Measurements from ENCODE around the gene OST4. TPM values are rescaled to one million over a fixed set of nuclear protein-coding genes. Genes with fewer than 3 reads are reported as not detected.

Gene OST4
- total and polyA plus RNA-seq, 10 of the 15 experiments (the other 5 are each of a cell fraction or from before 2014, with no cell fraction given), result 270 to 1,543 (median 523) TPM

- H3K36me3 ChIP-seq (ENCODE audit: control insufficient read depth in 2 of 2, insufficient read depth in 2 of 2, low read length in 1 of 2), result peaks cover 3 to 25% of the 10 kb centered on the region in 2 experiments; a peak in 3 of 4 replicates
- DNase-seq (ENCODE audit: low read depth, low spot score) (no peak), FAIRE-seq (no peak)
Measured at GRCh38 chr2:27067385-27067784, 4.1 kb downstream of the OST4 start.

More at GRCh38 chr2:27067385-27067784, 4.1 kb downstream of the OST4 start:
- ChIA-PET POLR2A (interaction anchor here (12.2 kb wide), 1 partner anchor 14 kb away, joined by 139 read pairs; the partner anchor contains the start of gene AGBL5), CTCF (interaction anchor here (1.1 to 1.4 kb wide), 2 partner anchors 9 to 17 kb away, joined by 3 read pairs; partner anchors contain the start of gene AGBL5), RAD21 (ENCODE audit: unreplicated experiment) (interaction anchor here (1.0 kb wide), 1 partner anchor 17 kb away, joined by 3 read pairs; no protein-coding TSS in a partner anchor), SMC1A (ENCODE audit: uncharacterized antibody, unreplicated experiment) (no interaction called here)
- no peaks in the 10 kb centered on the region for H4K20me1 ChIP-seq (ENCODE audit: control insufficient read depth, insufficient read depth)
- no peak overlapping the region for H3K27ac ChIP-seq (ENCODE audit: control insufficient read depth, insufficient read depth)
- no peak overlapping the region for H3K4me2 ChIP-seq (ENCODE audit: control insufficient read depth, insufficient read depth)
- in situ Hi-C loops (cut with MboI) (no loop called here), intact Hi-C loops (cut with micrococcal nuclease; ENCODE audit: unreplicated experiment) (no loop called here)
- no peak overlapping the region for H3K4me3 ChIP-seq
- H2AFZ ChIP-seq (ENCODE audit: control insufficient read depth, low read depth, low read length), result no peak overlapping the region
- no peak overlapping the region for H3K9ac ChIP-seq (ENCODE audit: control insufficient read depth, insufficient read depth, low read length)
- H3K79me2 ChIP-seq (ENCODE audit: control insufficient read depth, insufficient read depth, low read length), result peaks cover 32% of the 10 kb centered on the region
- H3K4me1 ChIP-seq (ENCODE audit: control insufficient read depth, insufficient read depth, low read length), result peaks cover 7% of the 10 kb centered on the region
- TF ChIP-seq JUNB (IDR thresholded peaks at IDR 0.05) (no peak), MTA2 (IDR thresholded peaks at IDR 0.05; ENCODE audit: low read depth) (no peak), NFYB (IDR thresholded peaks at IDR 0.05; ENCODE audit: insufficient read depth, low read depth, low read length) (no peak), CBX5 (IDR thresholded peaks at IDR 0.05; ENCODE audit: low read depth) (no peak), CHD2 (IDR thresholded peaks at IDR 0.05; ENCODE audit: borderline replicate concordance, low read depth, low read length) (no peak), PAX8 (IDR thresholded peaks at IDR 0.05) (no peak), ZBTB40 (IDR thresholded peaks at IDR 0.05; ENCODE audit: borderline replicate concordance) (no peak)
- 99% methylated on average over 5 of the region's 5 CpGs for WGBS (ENCODE audit: insufficient coverage, insufficient replicate concordance, low lambda C conversion rate, missing lambda C conversion rate)
- no peak for ATAC-seq
- BruUV-seq (replicated peaks), result no TSS peak
- H3K27me3 ChIP-seq (replicated peaks in 1 of 2; ENCODE audit: control insufficient read depth in 2 of 2, insufficient read depth in 2 of 2, low read length in 1 of 2), result no peaks in the 10 kb centered on the region
- no peaks in the 10 kb centered on the region for H3K9me3 ChIP-seq (replicated peaks; ENCODE audit: control insufficient read depth, insufficient read depth, low read length)
